Natural killer cell (primary cell): ENCODE results near the gene ABR. TPM values are rescaled to one million over a fixed set of nuclear protein-coding genes. Genes with fewer than 3 reads are reported as not detected.

Source experiments
- ATAC-seq, 3 donors: fragments of 150-1000 bp in 2 of 3; fragments of 200-7000 bp in 1 of 3; cut with Tn5 transposase; 1 replicate in 1 of 3; 2 replicates in 2 of 3; pipeline ENCODE4 v1.10.0; 2021; ENCODE audit warnings: mild to moderate bottlenecking in 2 of 3, moderate library complexity in 2 of 3
- DNase-seq, 2 donors: peaks; one replicate each; pipeline versions ENCODE4 v3.0.0 to v3.0.0-alpha.2; 2013 to 2021; ENCODE audit warnings: mixed read lengths in 1 of 2
- H3K27ac ChIP-seq: one replicate; pipeline ENCODE4 v1.5.1; 2013; ENCODE audit warnings: mild to moderate bottlenecking, low read length
- H3K27me3 ChIP-seq: one replicate; pipeline ENCODE4 v1.6.1; 2013; ENCODE audit warnings: low read length; ENCODE audit not compliant: control insufficient read depth, insufficient read depth
- H3K36me3 ChIP-seq: one replicate; pipeline ENCODE4 v1.6.1; 2013; ENCODE audit warnings: low read length; ENCODE audit not compliant: control insufficient read depth, insufficient read depth
- H3K4me1 ChIP-seq: one replicate; pipeline ENCODE4 v1.6.1; 2013; ENCODE audit warnings: low read length; ENCODE audit not compliant: control insufficient read depth, insufficient read depth
- H3K4me3 ChIP-seq: one replicate; pipeline ENCODE4 v1.5.1; 2013; ENCODE audit warnings: low read length
- H3K9me3 ChIP-seq: one replicate; pipeline ENCODE4 v1.6.1; 2013; ENCODE audit warnings: low read length; ENCODE audit not compliant: control insufficient read depth, insufficient read depth
- H3K27ac Mint-ChIP-seq, 2 donors: one replicate each; pipeline ENCODE4 v1.8.0; 2022; ENCODE audit warnings: mild to moderate bottlenecking in 2 of 2, mixed read lengths in 2 of 2, moderate library complexity in 1 of 2
- H3K27me3 Mint-ChIP-seq, 2 donors: one replicate each; pipeline ENCODE4 v1.8.0; 2022; ENCODE audit warnings: low read depth in 2 of 2, mixed read lengths in 2 of 2
- H3K36me3 Mint-ChIP-seq: one replicate; pipeline ENCODE4 v1.8.0; 2022; ENCODE audit warnings: mixed read lengths
- H3K4me1 Mint-ChIP-seq, 2 donors: one replicate each; pipeline ENCODE4 v1.8.0; 2022; ENCODE audit warnings: mixed read lengths in 2 of 2
- H3K4me3 Mint-ChIP-seq: one replicate; pipeline ENCODE4 v1.8.0; 2022; ENCODE audit warnings: mild to moderate bottlenecking, moderate library complexity, mixed read lengths
- H3K9me3 Mint-ChIP-seq, 2 donors: one replicate each; pipeline ENCODE4 v1.8.0; 2022; ENCODE audit warnings: mixed read lengths in 2 of 2
- WGBS: methylation state at CpG from one replicate; pipeline ENCODE4 v1.1.7; 2013; ENCODE audit warnings: missing lambda C conversion rate; ENCODE audit not compliant: insufficient coverage; 5-methylcytosine and 5-hydroxymethylcytosine counted together
- intact Hi-C: fragments of 100-400 bp; cut with micrococcal nuclease; formaldehyde crosslinking; loops from one replicate; pipeline ENCODE4 v1.14.2; 2022
- total RNA-seq, 4 donors: library from RNA; stranded (reverse); fragments of 120-200 nt in 1 of 4; gene quantifications; one replicate each; pipeline versions ENCODE4 v1.2.3 to v1.2.4, GENCODE V29; 2013 to 2022
- TF ChIP-seq, protein P1 (sequence below): fragments of 200-600 bp; IDR thresholded peaks from one replicate; pipeline ENCODE4 v1.8.0; 2022; ENCODE audit warnings: antibody characterized with exemption

Gene ABR
- total RNA-seq, 3 donors from 2014 or later (not counting 1 experiment from before 2014, with no cell fraction given) = 155 to 215 (median 163) TPM

DNA sequence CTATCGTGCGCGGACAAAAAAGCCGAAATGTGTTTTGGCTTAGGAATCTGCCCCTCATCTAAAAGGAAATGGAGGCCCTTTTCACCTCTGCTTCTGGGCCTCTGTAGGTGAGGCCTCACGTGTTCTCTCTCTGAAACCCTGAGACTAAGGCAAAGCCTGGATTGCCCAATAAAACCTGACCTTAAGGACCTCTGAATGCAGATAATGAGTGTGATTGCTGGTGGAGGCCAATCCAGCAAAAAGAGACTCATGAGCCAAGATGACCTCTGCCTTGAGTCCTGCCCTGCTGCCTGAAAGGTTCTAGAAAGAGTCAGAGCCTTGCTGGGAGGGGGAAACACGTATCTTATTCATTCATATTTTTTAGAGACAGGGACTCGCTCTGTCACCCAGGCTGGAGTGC, 44.5 kb upstream of the ABR start:
- no peak overlapping the region for H3K4me3 ChIP-seq
- H3K4me3 Mint-ChIP-seq = no peak overlapping the region
- H3K27me3 ChIP-seq = no peaks in the 10 kb centered on the region
- no peak overlapping the region for H3K27ac Mint-ChIP-seq
- peaks cover 6 to 17% of the 10 kb centered on the region in 2 donors for H3K4me1 Mint-ChIP-seq
- H3K27me3 Mint-ChIP-seq = peaks cover 0 to 14% of the 10 kb centered on the region in 2 donors
- TF ChIP-seq, protein P1, sequence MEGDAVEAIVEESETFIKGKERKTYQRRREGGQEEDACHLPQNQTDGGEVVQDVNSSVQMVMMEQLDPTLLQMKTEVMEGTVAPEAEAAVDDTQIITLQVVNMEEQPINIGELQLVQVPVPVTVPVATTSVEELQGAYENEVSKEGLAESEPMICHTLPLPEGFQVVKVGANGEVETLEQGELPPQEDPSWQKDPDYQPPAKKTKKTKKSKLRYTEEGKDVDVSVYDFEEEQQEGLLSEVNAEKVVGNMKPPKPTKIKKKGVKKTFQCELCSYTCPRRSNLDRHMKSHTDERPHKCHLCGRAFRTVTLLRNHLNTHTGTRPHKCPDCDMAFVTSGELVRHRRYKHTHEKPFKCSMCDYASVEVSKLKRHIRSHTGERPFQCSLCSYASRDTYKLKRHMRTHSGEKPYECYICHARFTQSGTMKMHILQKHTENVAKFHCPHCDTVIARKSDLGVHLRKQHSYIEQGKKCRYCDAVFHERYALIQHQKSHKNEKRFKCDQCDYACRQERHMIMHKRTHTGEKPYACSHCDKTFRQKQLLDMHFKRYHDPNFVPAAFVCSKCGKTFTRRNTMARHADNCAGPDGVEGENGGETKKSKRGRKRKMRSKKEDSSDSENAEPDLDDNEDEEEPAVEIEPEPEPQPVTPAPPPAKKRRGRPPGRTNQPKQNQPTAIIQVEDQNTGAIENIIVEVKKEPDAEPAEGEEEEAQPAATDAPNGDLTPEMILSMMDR = no peak
- peaks cover 2% of the 10 kb centered on the region for H3K36me3 ChIP-seq
- no peak overlapping the region for H3K27ac ChIP-seq
- H3K9me3 Mint-ChIP-seq = no peaks in the 10 kb centered on the region
- peaks cover 15% of the 10 kb centered on the region for H3K4me1 ChIP-seq
- H3K36me3 Mint-ChIP-seq = no peaks in the 10 kb centered on the region
- intact Hi-C loops = no loop called here
- H3K9me3 ChIP-seq = no peaks in the 10 kb centered on the region
- ATAC-seq (no peak), DNase-seq (no peak)
- WGBS = 90% methylated on average over 7 of the region's 7 CpGs

DNA sequence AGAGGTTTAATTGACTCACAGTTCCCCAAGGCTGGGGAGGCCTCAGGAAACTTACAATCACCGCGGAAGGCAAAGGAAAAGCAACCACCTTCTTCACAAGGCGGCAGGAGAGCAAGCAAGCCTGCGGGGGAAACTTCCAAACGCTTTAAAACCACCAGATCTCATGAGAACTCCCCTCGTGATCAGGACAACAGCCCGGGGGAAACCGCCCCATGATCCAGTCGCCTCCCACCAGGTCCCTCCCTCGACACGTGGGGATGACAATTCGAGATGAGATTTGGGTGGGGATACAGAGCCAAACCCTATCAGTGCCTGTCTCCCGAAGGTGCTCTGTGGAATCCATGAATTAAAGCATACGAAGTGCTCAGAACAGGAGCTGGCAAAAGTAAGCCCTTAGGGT, 43.9 kb upstream of the ABR start:
- 93% methylated on average over 14 of the region's 14 CpGs for WGBS

DNA sequence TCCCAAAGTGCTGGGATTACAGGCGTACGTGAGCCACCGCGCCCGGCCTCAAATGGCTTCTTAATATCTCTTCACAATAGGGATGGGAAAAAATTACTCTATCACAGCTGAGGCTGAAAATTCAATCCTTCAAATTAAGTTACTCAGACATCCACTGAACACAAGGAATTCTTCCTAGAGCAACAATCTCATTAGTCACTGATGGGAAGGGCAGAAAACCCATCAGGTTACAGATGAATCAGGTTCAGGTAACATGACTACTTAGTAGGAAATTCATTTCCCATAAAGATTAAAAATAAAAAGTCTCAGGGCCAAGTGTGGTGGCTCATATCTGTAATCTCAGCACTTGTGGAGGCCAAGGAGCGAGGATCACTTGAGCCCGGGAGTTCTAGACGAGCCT, 42.5 kb upstream of the ABR start:
- H3K4me3 Mint-ChIP-seq = no peak overlapping the region
- TF ChIP-seq, protein P1 = no peak
- Histone ChIP-seq H3K36me3 (peaks cover 2% of the 10 kb centered on the region), H3K27me3 (no peaks in the 10 kb centered on the region), H3K9me3 (no peaks in the 10 kb centered on the region), H3K27ac (no peak overlapping the region), H3K4me3 (no peak overlapping the region), H3K4me1 (peaks cover 5% of the 10 kb centered on the region)
- no peaks in the 10 kb centered on the region for H3K9me3 Mint-ChIP-seq
- DNase-seq (no peak), ATAC-seq (no peak)
- H3K36me3 Mint-ChIP-seq = no peaks in the 10 kb centered on the region
- 96% methylated on average over 8 of the region's 8 CpGs for WGBS
- peaks cover 0 to 6% of the 10 kb centered on the region in 2 donors for H3K27me3 Mint-ChIP-seq
- no peak overlapping the region for H3K27ac Mint-ChIP-seq
- intact Hi-C loops = no loop called here
- H3K4me1 Mint-ChIP-seq = peaks cover 0 to 6% of the 10 kb centered on the region in 2 donors

More for the DNA sequence above, 43.9 kb upstream of the ABR start:
- Mint-ChIP-seq H3K4me1 (peaks cover 6 to 17% of the 10 kb centered on the region in 2 donors), H3K9me3 (no peaks in the 10 kb centered on the region), H3K27ac (no peak overlapping the region), H3K4me3 (no peak overlapping the region), H3K36me3 (no peaks in the 10 kb centered on the region), H3K27me3 (peaks cover 0 to 14% of the 10 kb centered on the region in 2 donors)
- no peaks in the 10 kb centered on the region for H3K9me3 ChIP-seq
- no peak for DNase-seq
- intact Hi-C loops = no loop called here
- TF ChIP-seq, protein P1 = no peak
- no peak overlapping the region for H3K27ac ChIP-seq
- H3K4me3 ChIP-seq = no peak overlapping the region
- ATAC-seq = no peak
- no peaks in the 10 kb centered on the region for H3K27me3 ChIP-seq
- peaks cover 2% of the 10 kb centered on the region for H3K36me3 ChIP-seq
- H3K4me1 ChIP-seq = peaks cover 15% of the 10 kb centered on the region

DNA sequence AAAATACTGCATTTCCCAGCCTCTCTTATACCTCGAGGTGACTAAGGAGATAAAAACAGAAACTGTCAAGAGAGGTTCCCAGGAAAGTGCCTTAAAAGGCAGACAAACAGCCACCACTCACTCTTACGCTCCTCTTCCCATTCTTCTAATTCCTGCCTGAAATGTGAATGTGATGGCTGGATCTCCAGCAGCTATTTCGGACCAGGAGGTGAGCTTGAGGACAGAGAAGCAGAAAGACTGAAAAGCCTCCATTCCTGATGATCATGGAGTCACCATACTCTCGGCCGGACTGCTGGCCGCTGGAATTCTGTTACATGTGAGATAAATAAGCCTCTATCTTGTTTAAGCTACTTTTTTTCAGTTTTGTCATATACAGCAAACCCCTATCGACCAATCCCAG, 41.4 kb upstream of the ABR start:
- H3K27me3 Mint-ChIP-seq = peaks cover 0 to 8% of the 10 kb centered on the region in 2 donors
- DNase-seq (no peak), ATAC-seq (no peak)
- H3K36me3 Mint-ChIP-seq = no peaks in the 10 kb centered on the region
- no peak overlapping the region for H3K4me3 ChIP-seq
- TF ChIP-seq, protein P1 = no peak
- peaks cover 0 to 2% of the 10 kb centered on the region in 2 donors for H3K4me1 Mint-ChIP-seq
- intact Hi-C loops = no loop called here
- no peaks in the 10 kb centered on the region for H3K4me1 ChIP-seq
- WGBS = 90% methylated on average over 6 of the region's 7 CpGs
- H3K9me3 Mint-ChIP-seq = no peaks in the 10 kb centered on the region
- no peaks in the 10 kb centered on the region for H3K36me3 ChIP-seq
- no peak overlapping the region for H3K27ac ChIP-seq
- no peaks in the 10 kb centered on the region for H3K27me3 ChIP-seq
- H3K9me3 ChIP-seq = no peaks in the 10 kb centered on the region
- no peak overlapping the region for H3K27ac Mint-ChIP-seq
- no peak overlapping the region for H3K4me3 Mint-ChIP-seq
